Loucy (cell line): ENCODE results near the gene GNPTG.

Experiments
- CTCF ChIP-seq: fragments of 200-600 bp; sonication (generic); conservative IDR thresholded peaks from 2 replicates; pipeline ENCODE4 v1.5.1; 2014; ENCODE audit warnings: mild to moderate bottlenecking, antibody characterized with exemption, low read length
- EZH2phosphoT487 ChIP-seq: fragments of 200-600 bp; IDR thresholded peaks from 2 replicates; pipeline ENCODE4 v1.6.1; 2018; ENCODE audit warnings: antibody characterized with exemption, mild to moderate bottlenecking, moderate library complexity, borderline replicate concordance

- TF ChIP-seq CTCF = no peak
- TF ChIP-seq EZH2phosphoT487 = no peak
Measured at GRCh38 chr16:1319041-1319440, 32.7 kb upstream of the GNPTG start.
